ENCODE measurements around the gene YTHDF2.

DNA sequence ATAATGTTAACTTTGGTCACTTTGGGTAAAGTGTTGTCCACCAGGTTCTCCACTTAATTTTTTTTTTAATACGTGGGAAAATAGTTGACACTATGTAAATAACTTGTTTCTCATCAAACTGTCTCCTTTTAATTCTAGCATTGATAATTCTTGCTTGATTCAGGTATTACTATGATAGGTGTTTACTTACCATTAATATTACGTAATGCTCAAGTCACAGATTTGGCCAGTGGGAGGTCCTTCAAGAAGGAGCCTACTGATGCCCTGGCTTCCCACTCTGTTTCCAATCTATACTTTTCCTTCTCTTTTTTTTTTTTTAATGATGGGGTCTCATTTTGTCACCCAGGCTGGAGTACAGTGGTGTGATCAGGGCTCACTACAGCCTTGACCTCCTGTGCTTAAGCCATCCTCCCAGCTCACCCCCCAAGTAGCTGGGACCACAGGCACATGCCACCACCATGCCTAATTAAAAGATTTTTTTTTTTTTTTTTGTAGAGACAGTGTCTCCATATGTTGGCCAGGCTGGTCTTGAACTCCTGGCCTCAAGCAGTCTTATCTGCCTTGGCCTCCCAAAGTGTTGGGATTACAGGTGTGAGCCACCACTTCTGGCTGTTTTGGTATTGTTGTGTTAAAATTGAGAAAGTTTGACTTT is 29.9 kb downstream of the YTHDF2 start:
- TF ChIP-seq CTCF (IDR thresholded peaks at IDR 0.05) (no peak), POLR2A (IDR thresholded peaks at IDR 0.05) (no peak)
